Epidermal melanocyte (primary cell): ENCODE measurements around the gene SFXN3.

ENCODE experiments used
- DNase-seq: peaks from one replicate; pipeline ENCODE4 v3.0.0; 2011; ENCODE audit warnings: low spot score; ENCODE audit not compliant: insufficient read length

SFXN3 gene

GRCh38 chr10:101056365-101057151 is 25.5 kb downstream of the SFXN3 start:
- DNase-seq, result no peak

- peak; percentile 93 for DNase-seq
Observed at GRCh38 chr10:101060036-101060950, 29.3 kb downstream of the SFXN3 start.

- peak; percentile 97 for DNase-seq
Observed at GRCh38 chr10:101060951-101061623, 30.1 kb downstream of the SFXN3 start.

GRCh38 chr10:101061624-101062231 is 30.7 kb downstream of the SFXN3 start, which contains the start of gene KAZALD1:
Gene KAZALD1 (plus strand): TSS chr10:101061989. CDS start chr10:101062593, 604 bp downstream.
- no peak for DNase-seq

- no peak for DNase-seq
Observed at GRCh38 chr10:101062232-101063049, 31.4 kb downstream of the SFXN3 start.

GRCh38 chr10:101063050-101063525 is 32.1 kb downstream of the SFXN3 start:
- DNase-seq, result no peak

GRCh38 chr10:101063548-101064414 is 32.7 kb downstream of the SFXN3 start:
- no peak for DNase-seq

- DNase-seq, result no peak
Observed at GRCh38 chr10:101064415-101065030, 33.5 kb downstream of the SFXN3 start.

GRCh38 chr10:101065481-101066145 is 34.6 kb downstream of the SFXN3 start:
- DNase-seq, result no peak

- no peak for DNase-seq
Observed at GRCh38 chr10:101066146-101066895, 35.3 kb downstream of the SFXN3 start.

- no peak for DNase-seq
Observed at GRCh38 chr10:101066896-101067355, 35.9 kb downstream of the SFXN3 start.

- peak; percentile 84 for DNase-seq
Observed at GRCh38 chr10:101067356-101068083, 36.5 kb downstream of the SFXN3 start.

GRCh38 chr10:101069441-101069840 is 38.4 kb downstream of the SFXN3 start:
- no peak for DNase-seq

GRCh38 chr10:101070098-101070497 is 39.1 kb downstream of the SFXN3 start:
- DNase-seq, result no peak

- DNase-seq, result no peak
Observed at GRCh38 chr10:101071267-101071884, 40.3 kb downstream of the SFXN3 start.

- no peak for DNase-seq
Observed at GRCh38 chr10:101071885-101072433, 40.9 kb downstream of the SFXN3 start.
